Heart right ventricle (tissue), 16 donors: ENCODE data around the gene TBC1D22A. TPM values are rescaled to one million over a fixed set of nuclear protein-coding genes. Genes with fewer than 3 reads are reported as not detected.

Experiments
- ATAC-seq, 8 donors: fragments of 200-7000 bp; cut with Tn5 transposase; one replicate each; pipeline ENCODE4 v1.9.1; 2020; ENCODE audit warnings: mild to moderate bottlenecking in 8 of 8, moderate library complexity in 8 of 8, moderate number of reproducible peaks in 1 of 8
- DNase-seq, 2 donors: peaks; one replicate each; pipeline ENCODE4 v3.0.0-alpha.2; 2020
- H3K27ac ChIP-seq, 10 donors: fragments of 200-600 bp; sonication (generic) in 2 of 10; one replicate each; pipeline versions ENCODE4 v1.5.0 to v1.8.0; 2020 to 2022; ENCODE audit warnings: mild to moderate bottlenecking in 3 of 10
- H3K27me3 ChIP-seq, 7 donors: fragments of 200-600 bp; one replicate each; pipeline ENCODE4 v1.8.0; 2021 to 2022; ENCODE audit warnings: mild to moderate bottlenecking in 2 of 7
- H3K36me3 ChIP-seq, 9 donors: fragments of 200-600 bp; sonication (generic) in 1 of 9; one replicate each; pipeline versions ENCODE4 v1.5.0 to v1.8.0; 2020 to 2022; ENCODE audit warnings: mild to moderate bottlenecking in 2 of 9
- H3K4me1 ChIP-seq, 9 donors: fragments of 200-600 bp; sonication (generic) in 1 of 9; one replicate each; pipeline versions ENCODE4 v1.5.0 to v1.8.0; 2020 to 2022; ENCODE audit warnings: mild to moderate bottlenecking in 4 of 9
- H3K4me3 ChIP-seq, 10 donors: fragments of 200-600 bp; sonication (generic) in 2 of 10; one replicate each; pipeline versions ENCODE4 v1.5.0 to v1.8.0; 2020 to 2022; ENCODE audit warnings: mild to moderate bottlenecking in 7 of 10, moderate library complexity in 2 of 10
- H3K9me3 ChIP-seq, 11 donors: fragments of 200-600 bp in 10 of 11; sonication (generic) in 2 of 11; one replicate each; pipeline versions ENCODE4 v1.5.0 to v1.8.0; 2013 to 2022; ENCODE audit warnings: mild to moderate bottlenecking in 2 of 11, control low read depth in 1 of 11, moderate library complexity in 1 of 11
- CTCF ChIP-seq, 9 donors: fragments of 200-600 bp; sonication (generic) in 2 of 9; IDR thresholded peaks; one replicate each; pipeline versions ENCODE4 v1.5.0 to v1.8.0; 2021 to 2022; ENCODE audit warnings: antibody characterized with exemption in 9 of 9, mild to moderate bottlenecking in 5 of 9, moderate library complexity in 1 of 9
- WGBS, 2 donors: extraction: QIAGEN DNeasy Blood & Tissue Kit; methylation state at CpG; one replicate each; pipeline ENCODE4 v1.1.7; 2013; ENCODE audit warnings: inconsistent platforms in 1 of 2; 5-methylcytosine and 5-hydroxymethylcytosine counted together
- intact Hi-C, 10 donors: fragments of 100-400 bp; cut with DNase I; formaldehyde crosslinking; loops; one replicate each; pipeline versions ENCODE4 v1.11.1 to v1.14.2; 2022
- polyA plus RNA-seq, 2 donors: library from polyadenylated mRNA; stranded (reverse); fragments of 200-250 nt; gene quantifications; one replicate each; pipeline ENCODE4 v1.2.3, GENCODE V29; 2013
- total RNA-seq, 10 donors: library from RNA; stranded (reverse); fragmentation: NEBNext Ultra II Directional in 3 of 10; extraction: Animal tissue kit (Norgen Biotek cat#: 25700) in 3 of 10; gene quantifications; one replicate each; pipeline versions ENCODE4 v1.2.1 to v1.2.4, GENCODE V29; 2021 to 2023
- donor health status: Arrhythmogenic right ventricular cardiomyopathy.
- donor health status: ischemic (EF 13 %, LVEDD 7.1; RV severe dilation, severe dysfunction).
- donor health status: healthy with polysubstance abuse.
- donor health status: DM: no; HTN: yes; CAD: no.
- donor health status: DM: no; HTN: no; CAD: no.
- donor health status: ischemic (EF 25% LVEDD 6.9; RV normal size, moderate dysfunction).
- donor health status: ischemic (EF 25% LVEDD 5.7; RV mildly dilated, moderate dysfunction).
- donor health status: healthy.
- donor health status: DM: yes; HTN: yes; CAD: no.
- donor health status: Ischemic cardiomyopathy.
- donor health status: ischemic (EF 35%, LVEDD 5.7; RV mildly dilated, moderate dysfunction).
- donor health status: nonischemic (EF 11% LVEDD 7.7; RV severe dilation, severe dysfunction).
- donor health status: DM: yes; HTN: yes; CAD: no.
- donor health status: PGD.
- donor health status: ischemic (EF 29% LVEDD 5.4; RV normal size, mild dysfunction).
- donor health status: nonischemic (EF 23%, LVEDD 6.1; RV moderate dilation, normal function).

TBC1D22A gene
- total and polyA plus RNA-seq, 12 donors, result 7.2 to 27.9 (median 17.9) TPM

- H3K4me3 ChIP-seq, result no peak overlapping the region
- 96 to 97% methylated on average over 16 of the region's 16 CpGs for WGBS, 2 donors
- no peak overlapping the region for H3K27ac ChIP-seq
- H3K27me3 ChIP-seq, result no peaks in the 10 kb centered on the region
- intact Hi-C loops, result no loop called here
- DNase-seq (no peak), ATAC-seq (no peak)
- peaks cover 0 to 4% (median 0%) of the 10 kb centered on the region in 9 donors for H3K36me3 ChIP-seq
- peaks cover 0 to 6% (median 0%) of the 10 kb centered on the region in 11 donors for H3K9me3 ChIP-seq
- TF ChIP-seq CTCF (IDR thresholded peaks at IDR 0.05), result no peak
- H3K4me1 ChIP-seq, result peaks cover 0 to 6% (median 0%) of the 10 kb centered on the region in 9 donors
Measured at GRCh38 chr22:47101321-47101885, 339.0 kb downstream of the TBC1D22A start.

- no peak overlapping the region for H3K27ac ChIP-seq
- H3K36me3 ChIP-seq, result peaks cover 0 to 4% (median 0%) of the 10 kb centered on the region in 9 donors
- 97% methylated on average over 12 of the region's 12 CpGs for WGBS, 2 donors
- no peak for ATAC-seq
- intact Hi-C loops, result no loop called here
- DNase-seq, result no peak
- no peaks in the 10 kb centered on the region for H3K27me3 ChIP-seq
- peaks cover 0 to 6% (median 0%) of the 10 kb centered on the region in 9 donors for H3K4me1 ChIP-seq
- H3K9me3 ChIP-seq, result peaks cover 0 to 6% (median 0%) of the 10 kb centered on the region in 11 donors
- no peak overlapping the region for H3K4me3 ChIP-seq
- no peak for TF ChIP-seq CTCF (IDR thresholded peaks at IDR 0.05)
Measured at GRCh38 chr22:47102081-47102480, 339.6 kb downstream of the TBC1D22A start.

GRCh38 chr22:47102648-47103047 is 340.2 kb downstream of the TBC1D22A start:
- peaks cover 0 to 4% (median 0%) of the 10 kb centered on the region in 9 donors for H3K4me1 ChIP-seq
- peaks cover 0 to 4% (median 0%) of the 10 kb centered on the region in 9 donors for H3K36me3 ChIP-seq
- 83 to 86% methylated on average over 2 of the region's 2 CpGs for WGBS, 2 donors
- H3K27ac ChIP-seq, result no peak overlapping the region
- TF ChIP-seq CTCF (IDR thresholded peaks at IDR 0.05), result no peak
- H3K9me3 ChIP-seq, result peaks cover 0 to 6% (median 0%) of the 10 kb centered on the region in 11 donors
- no peak for ATAC-seq
- intact Hi-C loops, result no loop called here
- H3K27me3 ChIP-seq, result no peaks in the 10 kb centered on the region
- no peak for DNase-seq
- H3K4me3 ChIP-seq, result no peak overlapping the region

- no peak for DNase-seq
- no peak for ATAC-seq
- 96 to 98% methylated on average over 4 of the region's 4 CpGs for WGBS, 2 donors
- Histone ChIP-seq H3K27ac (no peak overlapping the region), H3K36me3 (peaks cover 0 to 4% (median 0%) of the 10 kb centered on the region in 9 donors), H3K4me3 (no peak overlapping the region), H3K4me1 (no peaks in the 10 kb centered on the region), H3K27me3 (no peaks in the 10 kb centered on the region), H3K9me3 (peaks cover 0 to 9% (median 0%) of the 10 kb centered on the region in 11 donors)
- TF ChIP-seq CTCF (IDR thresholded peaks at IDR 0.05), result no peak
- intact Hi-C loops, result no loop called here
Measured at GRCh38 chr22:47105085-47105484, 342.6 kb downstream of the TBC1D22A start.
